ENCODE measurements around the gene KCTD1.

The KCTD1 gene

GRCh38 chr18:26421931-26422330 is 126.4 kb downstream of the KCTD1 start:
- TF ChIP-seq ZFX (IDR thresholded peaks at IDR 0.05; ENCODE audit: borderline replicate concordance), result no peak
- no peak overlapping the region for H3K27ac ChIP-seq

GRCh38 chr18:26421503-26421902 is 126.8 kb downstream of the KCTD1 start:
- no peak for TF ChIP-seq CTCF (IDR thresholded peaks at IDR 0.05)
- TF ChIP-seq ZFX (IDR thresholded peaks at IDR 0.05; ENCODE audit: borderline replicate concordance), result no peak
- H3K27ac ChIP-seq, result no peak overlapping the region

- no peak for TF ChIP-seq ZFX (IDR thresholded peaks at IDR 0.05; ENCODE audit: borderline replicate concordance)
- no peak for TF ChIP-seq CTCF (IDR thresholded peaks at IDR 0.05)
- H3K27ac ChIP-seq, result no peak overlapping the region
Measured at GRCh38 chr18:26419746-26420145, 128.6 kb downstream of the KCTD1 start.

GRCh38 chr18:26418225-26418624 is 130.1 kb downstream of the KCTD1 start:
- H3K27ac ChIP-seq, result no peak overlapping the region
- TF ChIP-seq ZFX (IDR thresholded peaks at IDR 0.05; ENCODE audit: borderline replicate concordance) (no peak), CTCF (IDR thresholded peaks at IDR 0.05) (no peak)

- no peak for TF ChIP-seq ZFX (IDR thresholded peaks at IDR 0.05; ENCODE audit: borderline replicate concordance)
- no peak overlapping the region for H3K27ac ChIP-seq
Measured at GRCh38 chr18:26417190-26417589, 131.2 kb downstream of the KCTD1 start.

GRCh38 chr18:26416652-26417150 is 131.7 kb downstream of the KCTD1 start:
- TF ChIP-seq ZFX (IDR thresholded peaks at IDR 0.05; ENCODE audit: borderline replicate concordance) (no peak), CTCF (IDR thresholded peaks at IDR 0.05) (no peak)
- H3K27ac ChIP-seq, result no peak overlapping the region

GRCh38 chr18:26415631-26416030 is 132.7 kb downstream of the KCTD1 start:
- H3K27ac ChIP-seq, result no peak overlapping the region
- TF ChIP-seq CTCF (IDR thresholded peaks at IDR 0.05) (no peak), ZFX (IDR thresholded peaks at IDR 0.05; ENCODE audit: borderline replicate concordance) (no peak)

- no peak overlapping the region for H3K27ac ChIP-seq
- TF ChIP-seq ZFX (IDR thresholded peaks at IDR 0.05; ENCODE audit: borderline replicate concordance) (no peak), CTCF (IDR thresholded peaks at IDR 0.05) (no peak)
Measured at GRCh38 chr18:26414901-26415440, 133.4 kb downstream of the KCTD1 start.
